Liver (tissue), 3 donors: ENCODE results near the gene FANCF.

Source experiments
- ATF3 ChIP-seq: IDR thresholded peaks from 2 replicates; pipeline ENCODE4 v1.6.1; 2016; ENCODE audit warnings: antibody characterized with exemption
- CTCF ChIP-seq: fragments of 150-350 bp; IDR thresholded peaks from 2 replicates; pipeline ENCODE4 v1.5.1; 2017; ENCODE audit warnings: improper control_type of control experiment, low read depth, low read length; ENCODE audit not compliant: missing input control
- EGR1 ChIP-seq, 2 donors: IDR thresholded peaks; 2 replicates each; pipeline ENCODE4 v1.6.1; 2016 to 2018; ENCODE audit warnings: antibody characterized with exemption in 2 of 2, low read depth in 2 of 2
- MAX ChIP-seq: IDR thresholded peaks from 2 replicates; pipeline ENCODE4 v1.6.1; 2016; ENCODE audit warnings: antibody characterized with exemption
- RXRA ChIP-seq, 2 donors: IDR thresholded peaks; 2 replicates each; pipeline ENCODE4 v1.6.1; 2017 to 2018; ENCODE audit warnings: antibody characterized with exemption in 2 of 2, mild to moderate bottlenecking in 1 of 2
- donor health status: healthy.
- donor health status: healthy.

GRCh38 chr11:22635689-22636088 is 10.1 kb upstream of the FANCF start:
- TF ChIP-seq RXRA (IDR thresholded peaks at IDR 0.05) (no peak), CTCF (no peak), ATF3 (no peak), EGR1 (IDR thresholded peaks at IDR 0.05; ENCODE audit: low read depth in 2 of 2) (no peak), MAX (no peak)
